Mesenchymal stem cell (in vitro differentiated cells and primary cell): ENCODE results near the gene PINLYP.

Source experiments
- DNase-seq: peaks from one replicate; pipeline ENCODE4 v3.0.0-alpha.2; 2013
- H2AFZ ChIP-seq: one replicate; pipeline ENCODE4 v1.6.1; 2013; ENCODE audit warnings: low read depth, mild to moderate bottlenecking, control low read depth, inconsistent platforms, low read length, moderate library complexity
- H2AK5ac ChIP-seq: 2 replicates; pipeline ENCODE4 v1.6.1; 2013; ENCODE audit warnings: low read length, moderate library complexity, mild to moderate bottlenecking, inconsistent platforms; ENCODE audit not compliant: severe bottlenecking
- H2BK120ac ChIP-seq: one replicate; pipeline ENCODE4 v1.6.1; 2013; ENCODE audit warnings: low read depth, mild to moderate bottlenecking, inconsistent platforms, low read length, moderate library complexity
- H2BK12ac ChIP-seq, 2 experiments: one replicate each; pipeline ENCODE4 v1.6.1; 2013; ENCODE audit warnings: inconsistent platforms in 2 of 2, low read length in 2 of 2, mild to moderate bottlenecking in 2 of 2, moderate library complexity in 2 of 2, control low read depth in 1 of 2
- H2BK15ac ChIP-seq: one replicate; pipeline ENCODE4 v1.6.1; 2013; ENCODE audit warnings: mild to moderate bottlenecking, low read depth, inconsistent platforms; ENCODE audit not compliant: poor library complexity, severe bottlenecking
- H2BK5ac ChIP-seq: 2 replicates; pipeline ENCODE4 v1.6.1; 2013; ENCODE audit warnings: low read depth, mild to moderate bottlenecking, low read length, control low read depth, inconsistent platforms; ENCODE audit not compliant: poor library complexity, severe bottlenecking
- H3K14ac ChIP-seq, 2 experiments: one replicate each; pipeline ENCODE4 v1.6.1; 2013; ENCODE audit warnings: inconsistent platforms in 2 of 2, low read length in 2 of 2, control low read depth in 1 of 2, mild to moderate bottlenecking in 1 of 2, moderate library complexity in 1 of 2
- H3K18ac ChIP-seq, 2 experiments: one replicate each; pipeline ENCODE4 v1.6.1; 2013; ENCODE audit warnings: inconsistent platforms in 2 of 2, low read length in 2 of 2, control low read depth in 1 of 2, low read depth in 1 of 2, mild to moderate bottlenecking in 1 of 2
- H3K23ac ChIP-seq, 2 experiments: one replicate each; pipeline ENCODE4 v1.6.1; 2013; ENCODE audit warnings: inconsistent platforms in 2 of 2, low read length in 2 of 2, mild to moderate bottlenecking in 2 of 2, moderate library complexity in 2 of 2, control low read depth in 1 of 2
- H3K27ac ChIP-seq: 2 replicates; pipeline ENCODE4 v1.5.1; 2013; ENCODE audit warnings: mild to moderate bottlenecking, moderate library complexity, low read length, control low read depth, inconsistent platforms; ENCODE audit not compliant: poor library complexity, severe bottlenecking
- H3K27me3 ChIP-seq, 2 experiments: 2 replicates each; pipeline versions ENCODE4 v1.6.1 to v1.7.0; 2013; ENCODE audit warnings: low read length in 2 of 2, mild to moderate bottlenecking in 2 of 2, moderate library complexity in 2 of 2, control low read depth in 1 of 2, inconsistent platforms in 1 of 2; ENCODE audit not compliant: control insufficient read depth in 1 of 2, insufficient read depth in 1 of 2
- H3K36me3 ChIP-seq, 2 experiments: 2 replicates each; pipeline versions ENCODE4 v1.6.1 to v1.7.0; 2013; ENCODE audit warnings: low read length in 2 of 2, control low read depth in 1 of 2, inconsistent platforms in 1 of 2, low read depth in 1 of 2, mild to moderate bottlenecking in 1 of 2; ENCODE audit not compliant: insufficient read depth in 2 of 2, control insufficient read depth in 1 of 2
- H3K4ac ChIP-seq, 2 experiments: one replicate each; pipeline ENCODE4 v1.6.1; 2013; ENCODE audit warnings: inconsistent platforms in 2 of 2, low read length in 2 of 2, mild to moderate bottlenecking in 2 of 2, moderate library complexity in 2 of 2, control low read depth in 1 of 2, low read depth in 1 of 2
- H3K4me1 ChIP-seq: 2 replicates; pipeline ENCODE4 v1.6.1; 2013; ENCODE audit warnings: low read depth, low read length, control low read depth; ENCODE audit not compliant: control insufficient read depth, insufficient read depth
- H3K4me2 ChIP-seq: 2 replicates; pipeline ENCODE4 v1.6.1; 2013; ENCODE audit warnings: low read length, mild to moderate bottlenecking, inconsistent platforms; ENCODE audit not compliant: poor library complexity, severe bottlenecking
- H3K4me3 ChIP-seq, 2 experiments: 2 replicates each; pipeline versions ENCODE4 v1.5.1 to v1.7.0; 2013; ENCODE audit warnings: low read length in 2 of 2, mild to moderate bottlenecking in 2 of 2, control low read depth in 1 of 2, low read depth in 1 of 2; ENCODE audit not compliant: insufficient read depth in 1 of 2
- H3K79me1 ChIP-seq: replicated peaks from 2 replicates; pipeline ENCODE4 v1.6.1; 2013; ENCODE audit warnings: mild to moderate bottlenecking, control low read depth, low read length, inconsistent platforms; ENCODE audit not compliant: poor library complexity, severe bottlenecking
- H3K9ac ChIP-seq: 2 replicates; pipeline ENCODE4 v1.7.0; 2013; ENCODE audit warnings: mild to moderate bottlenecking, low read length, moderate library complexity
- H3K9me3 ChIP-seq: 2 replicates; pipeline ENCODE4 v1.7.0; 2013; ENCODE audit warnings: mild to moderate bottlenecking, low read length; ENCODE audit not compliant: control insufficient read depth
- H4K8ac ChIP-seq: one replicate; pipeline ENCODE4 v1.6.1; 2013; ENCODE audit warnings: inconsistent platforms, mild to moderate bottlenecking, low read length, moderate library complexity
- H4K91ac ChIP-seq: one replicate; pipeline ENCODE4 v1.6.1; 2013; ENCODE audit warnings: mild to moderate bottlenecking, low read length, inconsistent platforms
- WGBS: methylation state at CpG from one replicate; pipeline ENCODE4 v1.1.7; 2013; ENCODE audit warnings: mixed read lengths; 5-methylcytosine and 5-hydroxymethylcytosine counted together

PINLYP gene

GRCh38 chr19:43594081-43594697 is 18.6 kb downstream of the PINLYP start:
- Histone ChIP-seq H3K27me3 (no peaks in the 10 kb centered on the region), H2BK12ac (no peak overlapping the region), H3K23ac (no peak overlapping the region), H3K4me1 (peaks cover 20% of the 10 kb centered on the region), H3K79me1 (peaks cover 32% of the 10 kb centered on the region), H2AK5ac (no peak overlapping the region), H3K9ac (peak overlapping the region; percentile 99), H3K9me3 (no peaks in the 10 kb centered on the region), H3K4me2 (peak overlapping the region; percentile 79), H3K14ac (no peak overlapping the region), H2BK120ac (no peak overlapping the region), H3K27ac (no peak overlapping the region), H2BK5ac (no peak overlapping the region), H4K8ac (no peak overlapping the region), H4K91ac (no peak overlapping the region), H3K4me3 (peak overlapping the region; percentile 75 to 97), H2AFZ (no peak overlapping the region), H2BK15ac (no peak overlapping the region), H3K18ac (no peak overlapping the region), H3K4ac (no peak overlapping the region), H3K36me3 (peaks cover 54 to 55% of the 10 kb centered on the region in 2 experiments)
- DNase-seq, result no peak
- WGBS, result 98% methylated on average over 8 of the region's 10 CpGs

- peak overlapping the region; percentile 79 for H3K4me2 ChIP-seq
- peak overlapping the region in 1 of 2 experiments; percentile 73 for H2BK12ac ChIP-seq
- peak overlapping the region; percentile 88 for H3K27ac ChIP-seq
- peaks cover 31% of the 10 kb centered on the region for H3K79me1 ChIP-seq
- no peak overlapping the region for H4K8ac ChIP-seq
- peaks cover 20% of the 10 kb centered on the region for H3K4me1 ChIP-seq
- H3K18ac ChIP-seq, result peak overlapping the region in 1 of 2 experiments; percentile 66
- H2AK5ac ChIP-seq, result no peak overlapping the region
- peak overlapping the region; percentile 61 to 65 for H3K4ac ChIP-seq
- peak overlapping the region; percentile 75 to 97 for H3K4me3 ChIP-seq
- H3K9ac ChIP-seq, result peak overlapping the region; percentile 99
- peak; percentile 85 for DNase-seq
- H2BK15ac ChIP-seq, result peak overlapping the region; percentile 74
- 3% methylated on average over 64 of the region's 64 CpGs for WGBS
- H3K9me3 ChIP-seq, result no peaks in the 10 kb centered on the region
- peak overlapping the region in 1 of 2 experiments; percentile 48 for H3K23ac ChIP-seq
- H2AFZ ChIP-seq, result peak overlapping the region; percentile 47
- no peaks in the 10 kb centered on the region for H3K27me3 ChIP-seq
- peak overlapping the region; percentile 62 for H4K91ac ChIP-seq
- peak overlapping the region; percentile 11 for H2BK120ac ChIP-seq
- peaks cover 53 to 56% of the 10 kb centered on the region in 2 experiments for H3K36me3 ChIP-seq
- no peak overlapping the region for H2BK5ac ChIP-seq
- peak overlapping the region in 1 of 2 experiments; percentile 84 for H3K14ac ChIP-seq
Observed at GRCh38 chr19:43594710-43595604, 19.4 kb downstream of the PINLYP start.

GRCh38 chr19:43595605-43595998 is 20.0 kb downstream of the PINLYP start:
- 5% methylated on average over 18 of the region's 18 CpGs for WGBS
- Histone ChIP-seq H2BK120ac (no peak overlapping the region), H2BK12ac (no peak overlapping the region), H3K18ac (peak overlapping the region in 1 of 2 experiments; percentile 42), H2AFZ (no peak overlapping the region), H3K4me2 (peak overlapping the region; percentile 79), H4K91ac (no peak overlapping the region), H3K9me3 (no peaks in the 10 kb centered on the region), H3K27ac (peak overlapping the region; percentile 88), H3K4me1 (peaks cover 20% of the 10 kb centered on the region), H3K4me3 (peak overlapping the region; percentile 75 to 97), H2BK15ac (no peak overlapping the region), H2BK5ac (no peak overlapping the region), H3K4ac (peak overlapping the region in 1 of 2 experiments; percentile 65), H3K14ac (no peak overlapping the region), H3K9ac (peak overlapping the region; percentile 99), H3K27me3 (no peaks in the 10 kb centered on the region), H3K36me3 (peaks cover 50 to 54% of the 10 kb centered on the region in 2 experiments), H4K8ac (no peak overlapping the region), H3K23ac (no peak overlapping the region), H3K79me1 (peaks cover 33% of the 10 kb centered on the region), H2AK5ac (no peak overlapping the region)
- no peak for DNase-seq
